Nephron (organoid): ENCODE measurements around the gene VIM.

Experiments used
- H3K27ac Mint-ChIP-seq, 3 experiments: 2 replicates each; pipeline ENCODE4 v1.8.0; 2020; ENCODE audit warnings: mixed read lengths in 3 of 3, mild to moderate bottlenecking in 2 of 3, moderate library complexity in 1 of 3
- H3K27me3 Mint-ChIP-seq: 2 replicates; pipeline ENCODE4 v1.8.0; 2021; ENCODE audit warnings: low read depth, mild to moderate bottlenecking, moderate library complexity, mixed read lengths
- H3K36me3 Mint-ChIP-seq: 2 replicates; pipeline ENCODE4 v1.8.0; 2020; ENCODE audit warnings: low read depth, mixed read lengths
- H3K4me1 Mint-ChIP-seq: 2 replicates; pipeline ENCODE4 v1.8.0; 2020; ENCODE audit warnings: mixed read lengths
- H3K4me3 Mint-ChIP-seq, 3 experiments: 2 replicates each; pipeline ENCODE4 v1.8.0; 2020; ENCODE audit warnings: mild to moderate bottlenecking in 3 of 3, mixed read lengths in 3 of 3, moderate library complexity in 2 of 3
- H3K9me3 Mint-ChIP-seq: 2 replicates; pipeline ENCODE4 v1.8.0; 2020; ENCODE audit warnings: mixed read lengths
- CTCF ChIP-seq, 3 experiments: fragments of 200-600 bp; sonication (generic); IDR thresholded peaks; one replicate each; pipeline ENCODE4 v1.5.0; 2021; ENCODE audit warnings: antibody characterized with exemption in 3 of 3; ENCODE audit not compliant: unreplicated experiment in 3 of 3

VIM gene

GRCh38 chr10:17216217-17216900 is 11.7 kb upstream of the VIM start:
- Mint-ChIP-seq H3K9me3 (no peaks in the 10 kb centered on the region), H3K27ac (peak overlapping the region; percentile 35 to 94 (median 90)), H3K4me3 (no peak overlapping the region), H3K36me3 (no peaks in the 10 kb centered on the region), H3K27me3 (no peaks in the 10 kb centered on the region), H3K4me1 (peaks cover 43% of the 10 kb centered on the region)
- no peak for TF ChIP-seq CTCF (IDR thresholded peaks at IDR 0.05; ENCODE audit: unreplicated experiment in 3 of 3)

- Mint-ChIP-seq H3K4me1 (peaks cover 43% of the 10 kb centered on the region), H3K9me3 (no peaks in the 10 kb centered on the region), H3K27me3 (no peaks in the 10 kb centered on the region), H3K27ac (peak overlapping the region in 2 of 3 experiments; percentile 90 to 94), H3K36me3 (no peaks in the 10 kb centered on the region), H3K4me3 (no peak overlapping the region)
- TF ChIP-seq CTCF (IDR thresholded peaks at IDR 0.05; ENCODE audit: unreplicated experiment in 3 of 3), result no peak
Measured at GRCh38 chr10:17216901-17217395, 11.1 kb upstream of the VIM start.

GRCh38 chr10:17217631-17218232 is 10.3 kb upstream of the VIM start:
- no peak for TF ChIP-seq CTCF (IDR thresholded peaks at IDR 0.05; ENCODE audit: unreplicated experiment in 3 of 3)
- no peaks in the 10 kb centered on the region for H3K27me3 Mint-ChIP-seq
- H3K27ac Mint-ChIP-seq, result peak overlapping the region; percentile 10 to 53 (median 25)
- H3K36me3 Mint-ChIP-seq, result no peaks in the 10 kb centered on the region
- peaks cover 45% of the 10 kb centered on the region for H3K4me1 Mint-ChIP-seq
- no peaks in the 10 kb centered on the region for H3K9me3 Mint-ChIP-seq
- H3K4me3 Mint-ChIP-seq, result no peak overlapping the region

- no peaks in the 10 kb centered on the region for H3K9me3 Mint-ChIP-seq
- H3K36me3 Mint-ChIP-seq, result no peaks in the 10 kb centered on the region
- no peak overlapping the region for H3K4me3 Mint-ChIP-seq
- TF ChIP-seq CTCF (IDR thresholded peaks at IDR 0.05; ENCODE audit: unreplicated experiment in 3 of 3), result no peak
- H3K27ac Mint-ChIP-seq, result peak overlapping the region in 2 of 3 experiments; percentile 16 to 54
- H3K4me1 Mint-ChIP-seq, result peaks cover 41% of the 10 kb centered on the region
- no peaks in the 10 kb centered on the region for H3K27me3 Mint-ChIP-seq
Measured at GRCh38 chr10:17219024-17219423, 9.0 kb upstream of the VIM start.

- Mint-ChIP-seq H3K9me3 (no peaks in the 10 kb centered on the region), H3K36me3 (no peaks in the 10 kb centered on the region), H3K27ac (peak overlapping the region; percentile 2 to 72 (median 66)), H3K4me3 (no peak overlapping the region), H3K4me1 (peaks cover 33% of the 10 kb centered on the region), H3K27me3 (no peaks in the 10 kb centered on the region)
- TF ChIP-seq CTCF (IDR thresholded peaks at IDR 0.05; ENCODE audit: unreplicated experiment in 3 of 3), result no peak
Measured at GRCh38 chr10:17220652-17221100, 7.4 kb upstream of the VIM start.
